Measurements from ENCODE around the gene TCEANC2.

Gene TCEANC2

DNA sequence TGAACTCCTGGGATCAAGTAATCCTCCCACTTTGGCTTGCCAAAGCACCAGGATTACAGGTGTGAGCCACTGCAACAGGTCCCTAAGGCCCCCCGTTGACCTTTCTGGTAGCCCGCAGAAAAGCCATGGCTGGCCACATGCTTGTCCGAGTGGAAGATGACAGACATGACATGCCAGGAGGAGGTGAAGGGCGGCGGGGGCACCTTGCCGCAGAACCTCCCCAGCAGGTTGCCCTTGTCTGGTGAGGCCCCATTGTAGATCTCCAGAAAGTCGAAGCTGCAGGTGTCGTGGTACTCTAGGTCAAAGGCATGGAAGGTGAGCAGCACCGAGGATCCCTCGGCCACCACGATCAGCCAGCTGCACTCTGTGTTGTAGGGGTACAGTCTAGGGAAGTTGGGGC is 91.0 kb downstream of the TCEANC2 start:
- Histone ChIP-seq H3K4me1 (ENCODE audit: insufficient read depth, low read length) (no peaks in the 10 kb centered on the region), H3K9me3 (ENCODE audit: low read length) (no peaks in the 10 kb centered on the region), H3K4me3 (ENCODE audit: low read length) (no peak overlapping the region), H3K27me3 (ENCODE audit: insufficient read depth, low read length) (no peaks in the 10 kb centered on the region), H2AFZ (ENCODE audit: low read depth, low read length) (no peak overlapping the region), H3K36me3 (ENCODE audit: insufficient read depth, low read length) (no peaks in the 10 kb centered on the region)

DNA sequence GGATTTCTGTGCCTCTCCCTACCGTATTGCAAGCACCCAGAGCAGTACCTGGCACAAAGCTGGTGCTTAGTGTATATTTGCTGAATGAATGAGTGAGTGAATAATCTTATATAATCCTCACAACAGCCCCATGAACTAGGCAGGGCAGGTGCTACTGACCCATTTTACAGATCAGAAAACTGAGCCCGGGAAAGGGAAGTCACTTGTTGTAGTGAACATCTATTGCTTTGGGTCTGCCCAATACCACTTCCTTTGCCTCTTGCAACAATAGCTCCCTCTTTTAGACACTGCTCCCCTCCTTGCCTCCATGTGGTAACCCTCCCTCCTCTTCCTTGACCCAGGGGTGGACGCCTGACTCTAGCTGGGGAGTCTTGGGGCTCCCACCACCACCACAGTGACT is 96.3 kb downstream of the TCEANC2 start:
- Histone ChIP-seq H3K4me3 (ENCODE audit: low read length) (no peak overlapping the region), H2AFZ (ENCODE audit: low read depth, low read length) (no peak overlapping the region), H3K36me3 (ENCODE audit: insufficient read depth, low read length) (no peaks in the 10 kb centered on the region), H3K9me3 (ENCODE audit: low read length) (no peaks in the 10 kb centered on the region), H3K4me1 (ENCODE audit: insufficient read depth, low read length) (peaks cover 15% of the 10 kb centered on the region), H3K27me3 (ENCODE audit: insufficient read depth, low read length) (no peaks in the 10 kb centered on the region)

DNA sequence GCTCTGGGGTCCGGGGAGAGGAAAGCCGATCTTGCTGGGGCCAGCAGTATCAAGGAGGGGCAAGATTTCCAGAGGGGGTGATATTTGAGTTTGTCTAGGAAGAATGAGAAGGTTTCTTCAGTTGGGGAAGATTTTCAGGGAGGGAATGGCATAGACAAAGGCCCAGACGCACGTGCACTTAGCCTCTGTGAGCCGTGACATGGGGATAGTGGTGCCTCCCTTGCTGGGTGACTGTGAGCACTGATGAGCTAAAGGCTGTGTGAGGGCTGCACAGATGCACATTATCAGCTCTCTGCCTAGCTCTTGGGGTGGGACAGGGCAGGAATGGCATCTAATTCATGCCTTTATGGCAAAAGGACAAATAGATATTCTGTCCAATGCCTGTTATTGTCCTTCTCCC is 97.6 kb downstream of the TCEANC2 start:
- Histone ChIP-seq H3K9me3 (ENCODE audit: low read length) (no peaks in the 10 kb centered on the region), H3K27me3 (ENCODE audit: insufficient read depth, low read length) (no peaks in the 10 kb centered on the region), H2AFZ (ENCODE audit: low read depth, low read length) (peak overlapping the region; percentile 6), H3K4me1 (ENCODE audit: insufficient read depth, low read length) (peaks cover 15% of the 10 kb centered on the region), H3K36me3 (ENCODE audit: insufficient read depth, low read length) (no peaks in the 10 kb centered on the region), H3K4me3 (ENCODE audit: low read length) (no peak overlapping the region)

DNA sequence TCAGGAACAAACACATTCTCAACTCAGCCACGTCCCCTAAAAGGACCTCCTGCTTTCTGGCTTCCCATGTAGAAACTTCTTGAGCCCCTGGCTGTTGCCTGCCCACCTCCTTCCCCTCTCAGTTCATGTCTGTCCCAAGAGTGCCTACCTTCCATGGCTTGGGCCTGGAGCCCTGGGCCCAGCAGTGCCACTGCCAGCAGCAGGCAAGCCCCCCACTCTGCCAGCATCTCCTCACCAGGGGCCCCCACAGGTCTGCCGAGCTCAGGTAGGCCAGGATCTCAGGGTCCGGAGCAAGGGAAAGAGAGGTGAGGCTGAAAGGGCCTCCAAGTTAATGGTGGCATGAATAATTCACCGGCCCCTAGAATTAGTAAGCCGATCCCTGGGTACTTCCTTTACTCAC is 99.3 kb downstream of the TCEANC2 start, which contains the start of gene CDCP2:
TSS of gene CDCP2 (minus strand) at position 305 of the 400 bp plus-strand sequence. CDS start at position 227, 78 bp downstream.
- Histone ChIP-seq H3K9me3 (ENCODE audit: low read length) (no peaks in the 10 kb centered on the region), H3K27me3 (ENCODE audit: insufficient read depth, low read length) (no peaks in the 10 kb centered on the region), H3K4me1 (ENCODE audit: insufficient read depth, low read length) (peaks cover 15% of the 10 kb centered on the region), H2AFZ (ENCODE audit: low read depth, low read length) (no peak within 1 kb of the TSS), H3K4me3 (ENCODE audit: low read length) (no peak within 1 kb of the TSS), H3K36me3 (ENCODE audit: insufficient read depth, low read length) (no peaks in the 10 kb centered on the region)

DNA sequence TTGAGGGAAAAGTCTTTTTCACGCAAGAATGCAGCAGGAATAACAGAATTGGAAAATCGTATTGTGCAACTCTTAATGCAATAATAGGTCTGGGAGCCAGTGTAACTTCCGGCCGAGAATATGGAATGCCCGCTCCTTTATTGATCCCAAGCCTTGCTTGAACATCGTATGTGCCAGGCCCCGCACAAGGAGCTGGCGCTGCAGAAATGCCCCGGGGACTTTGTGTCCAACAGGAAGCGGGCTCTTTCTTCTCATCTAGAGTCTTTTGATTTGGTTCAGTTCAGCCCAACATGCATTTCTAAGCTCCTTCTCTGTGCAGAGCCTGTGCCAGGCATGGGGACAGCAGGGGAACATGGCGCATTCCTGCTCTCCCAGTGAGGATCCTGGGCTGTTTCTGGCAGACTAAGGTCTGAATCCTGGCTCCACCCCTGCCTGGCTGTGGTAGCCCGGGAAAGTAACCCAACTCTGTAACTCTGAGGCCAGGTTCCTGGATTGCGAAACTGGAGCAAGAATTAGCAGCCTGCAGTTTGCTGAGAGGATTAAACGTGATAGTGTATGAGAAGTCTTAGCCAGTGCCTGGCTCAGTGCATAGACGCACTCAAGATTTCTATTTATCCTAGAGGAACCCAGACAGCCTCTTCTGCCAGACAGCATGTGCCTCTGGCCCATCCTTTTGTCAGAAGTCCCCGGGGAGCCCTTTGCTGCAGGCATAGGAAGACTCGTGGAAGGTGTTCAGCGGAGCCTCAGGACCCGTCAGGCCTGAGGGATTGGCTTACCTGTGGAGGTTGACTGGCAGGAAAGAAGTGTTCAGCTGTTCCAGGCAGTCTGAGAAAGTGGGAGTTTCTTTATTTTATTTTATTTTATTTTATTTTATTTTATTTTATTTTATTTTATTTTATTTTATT is 100.4 kb downstream of the TCEANC2 start:
- Histone ChIP-seq H3K9me3 (ENCODE audit: low read length) (no peaks in the 10 kb centered on the region), H3K4me3 (ENCODE audit: low read length) (no peak overlapping the region), H3K27me3 (ENCODE audit: insufficient read depth, low read length) (no peaks in the 10 kb centered on the region), H3K4me1 (ENCODE audit: insufficient read depth, low read length) (peaks cover 15% of the 10 kb centered on the region), H3K36me3 (ENCODE audit: insufficient read depth, low read length) (no peaks in the 10 kb centered on the region), H2AFZ (ENCODE audit: low read depth, low read length) (no peak overlapping the region)

Measured in neuron (in vitro differentiated cells).